GM21619 (cell line): ENCODE measurements around the gene TMEM170A.
"Not testable (repeated sequence)": the region's sequence is repeated elsewhere in the genome, so short reads cannot be mapped to it uniquely, and the experiment has no call there.

Experiments used
- ATAC-seq: cut with Tn5 transposase; IDR thresholded peaks from one replicate; pipeline ENCODE4 v1.9.1; 2021; ENCODE audit not compliant: unreplicated experiment

The TMEM170A gene

GRCh38 chr16:75456971-75457370 lies 7.5 kb downstream of the TMEM170A start:
- no peak for ATAC-seq

- not testable (repeated sequence) for ATAC-seq
Measured at GRCh38 chr16:75456486-75456885, 8.0 kb downstream of the TMEM170A start.

- no peak for ATAC-seq
Measured at GRCh38 chr16:75455677-75456076, 8.8 kb downstream of the TMEM170A start.

GRCh38 chr16:75452464-75453190 lies 11.9 kb downstream of the TMEM170A start:
- no peak for ATAC-seq

GRCh38 chr16:75446416-75446815 lies 18.1 kb downstream of the TMEM170A start:
- ATAC-seq, result no peak

GRCh38 chr16:75445298-75445697 lies 19.2 kb downstream of the TMEM170A start:
- ATAC-seq, result no peak

GRCh38 chr16:75443298-75443697 lies 21.2 kb downstream of the TMEM170A start:
- ATAC-seq, result no peak

- peak; percentile 63 for ATAC-seq
Measured at GRCh38 chr16:75433732-75434413, 30.6 kb downstream of the TMEM170A start.

GRCh38 chr16:75432828-75433731 lies 31.4 kb downstream of the TMEM170A start, which contains the start of gene CFDP1:
TSS of gene CFDP1 (minus strand) at chr16:75433503. CDS start at chr16:75433352, 151 bp downstream.
- peak; percentile 89 for ATAC-seq

GRCh38 chr16:75429621-75430403 lies 34.7 kb downstream of the TMEM170A start:
- ATAC-seq, result no peak

GRCh38 chr16:75426524-75426923 lies 38.0 kb downstream of the TMEM170A start:
- not testable (repeated sequence) for ATAC-seq

- not testable (repeated sequence) for ATAC-seq
Measured at GRCh38 chr16:75424105-75424762, 40.3 kb downstream of the TMEM170A start.

GRCh38 chr16:75423723-75424104 lies 40.8 kb downstream of the TMEM170A start:
- ATAC-seq, result no peak

- no peak for ATAC-seq
Measured at GRCh38 chr16:75421820-75422126, 42.7 kb downstream of the TMEM170A start.

GRCh38 chr16:75420987-75421819 lies 43.3 kb downstream of the TMEM170A start:
- ATAC-seq, result peak; percentile 94

- no peak for ATAC-seq
Measured at GRCh38 chr16:75416904-75417565, 47.5 kb downstream of the TMEM170A start.

- ATAC-seq, result no peak
Measured at GRCh38 chr16:75415169-75415905, 49.2 kb downstream of the TMEM170A start.

GRCh38 chr16:75413951-75414350 lies 50.5 kb downstream of the TMEM170A start:
- ATAC-seq, result no peak
